ENCODE data around the gene RPS21.

DNA sequence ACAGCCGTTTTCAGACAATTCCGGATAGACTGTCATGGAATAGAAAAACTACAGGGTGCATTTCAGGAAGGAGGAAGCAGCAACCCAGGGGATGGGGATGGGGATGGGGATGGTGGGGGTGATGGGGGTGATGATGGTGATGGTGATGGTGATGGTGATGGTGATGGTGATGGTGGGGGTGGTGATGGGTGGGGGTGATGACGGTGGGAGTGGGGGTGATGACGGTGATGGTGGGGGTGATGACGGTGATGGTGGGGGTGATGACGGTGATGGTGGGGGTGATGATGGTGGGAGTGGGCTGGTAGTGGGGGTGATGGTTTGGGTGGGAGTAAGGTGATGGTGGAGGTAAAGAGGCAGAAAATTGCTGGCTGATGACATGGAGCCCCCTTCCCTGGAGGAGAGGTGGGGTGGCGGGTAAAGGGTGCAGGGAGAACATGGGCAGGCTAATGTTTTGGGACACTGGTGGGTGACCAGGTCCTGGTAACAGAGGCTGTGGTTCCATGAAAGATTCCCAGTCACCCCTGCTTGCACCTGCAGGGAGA is 37.3 kb upstream of the RPS21 start:
- TF ChIP-seq, protein P1, sequence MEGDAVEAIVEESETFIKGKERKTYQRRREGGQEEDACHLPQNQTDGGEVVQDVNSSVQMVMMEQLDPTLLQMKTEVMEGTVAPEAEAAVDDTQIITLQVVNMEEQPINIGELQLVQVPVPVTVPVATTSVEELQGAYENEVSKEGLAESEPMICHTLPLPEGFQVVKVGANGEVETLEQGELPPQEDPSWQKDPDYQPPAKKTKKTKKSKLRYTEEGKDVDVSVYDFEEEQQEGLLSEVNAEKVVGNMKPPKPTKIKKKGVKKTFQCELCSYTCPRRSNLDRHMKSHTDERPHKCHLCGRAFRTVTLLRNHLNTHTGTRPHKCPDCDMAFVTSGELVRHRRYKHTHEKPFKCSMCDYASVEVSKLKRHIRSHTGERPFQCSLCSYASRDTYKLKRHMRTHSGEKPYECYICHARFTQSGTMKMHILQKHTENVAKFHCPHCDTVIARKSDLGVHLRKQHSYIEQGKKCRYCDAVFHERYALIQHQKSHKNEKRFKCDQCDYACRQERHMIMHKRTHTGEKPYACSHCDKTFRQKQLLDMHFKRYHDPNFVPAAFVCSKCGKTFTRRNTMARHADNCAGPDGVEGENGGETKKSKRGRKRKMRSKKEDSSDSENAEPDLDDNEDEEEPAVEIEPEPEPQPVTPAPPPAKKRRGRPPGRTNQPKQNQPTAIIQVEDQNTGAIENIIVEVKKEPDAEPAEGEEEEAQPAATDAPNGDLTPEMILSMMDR (IDR thresholded peaks at IDR 0.05) = no peak
- no peak for TF ChIP-seq POLR2A (IDR thresholded peaks at IDR 0.05)
